PFSK-1 (cell line): ENCODE measurements around the gene SIGLEC1.

Experiments
- FOXP2 ChIP-seq: optimal IDR thresholded peaks from 2 replicates; pipeline ENCODE3; 2011; ENCODE audit warnings: borderline replicate concordance, control low read depth, inconsistent platforms; ENCODE audit not compliant: insufficient read depth; ENCODE audit errors: extremely low read length, extremely low read depth
- POLR2AphosphoS5 ChIP-seq: IDR thresholded peaks from 2 replicates; pipeline ENCODE4 v1.6.1; 2012; ENCODE audit warnings: low read depth, mild to moderate bottlenecking, control low read depth, low read length, moderate library complexity
- SIN3A ChIP-seq: IDR thresholded peaks from 2 replicates; pipeline ENCODE4 v1.6.1; 2012; ENCODE audit warnings: mild to moderate bottlenecking, low read length, moderate library complexity, borderline replicate concordance; ENCODE audit not compliant: insufficient read depth

- TF ChIP-seq POLR2AphosphoS5 = no peak
- TF ChIP-seq SIN3A = no peak
- TF ChIP-seq FOXP2 = no peak
These were observed 14.7 kb downstream of the SIGLEC1 start for GRCh38 chr20:3697588-3698305.
